Activated T-cell treated with anti-CD3 and anti-CD28 coated beads for 24 hours (primary cell): Measurements from ENCODE around the gene BRPF3.
"Not testable (repeated sequence)": the region's sequence is repeated elsewhere in the genome, so short reads cannot be mapped to it uniquely, and the experiment has no call there.

Experiments
- DNase-seq: peaks from one replicate; pipeline ENCODE4 v3.0.0-alpha.2; 2020; ENCODE audit warnings: low read depth

BRPF3 gene

GRCh38 chr6:36200998-36201596 lies 4.6 kb downstream of the BRPF3 start:
- DNase-seq = no peak

GRCh38 chr6:36201612-36202011 lies 5.1 kb downstream of the BRPF3 start:
- DNase-seq = no peak

- DNase-seq = no peak
Observed at GRCh38 chr6:36202101-36202500, 5.6 kb downstream of the BRPF3 start.

- DNase-seq = peak; percentile 27
Observed at GRCh38 chr6:36204068-36204753, 7.7 kb downstream of the BRPF3 start.

GRCh38 chr6:36207155-36207554 lies 10.6 kb downstream of the BRPF3 start:
- DNase-seq = no peak

- DNase-seq = no peak
Observed at GRCh38 chr6:36209606-36210005, 13.1 kb downstream of the BRPF3 start.

- DNase-seq = no peak
Observed at GRCh38 chr6:36210182-36210581, 13.6 kb downstream of the BRPF3 start.

GRCh38 chr6:36210886-36211595 lies 14.5 kb downstream of the BRPF3 start:
- DNase-seq = no peak

GRCh38 chr6:36216559-36216958 lies 20.0 kb downstream of the BRPF3 start:
- no peak for DNase-seq

GRCh38 chr6:36217188-36217587 lies 20.6 kb downstream of the BRPF3 start:
- DNase-seq = no peak

- no peak for DNase-seq
Observed at GRCh38 chr6:36217946-36218345, 21.4 kb downstream of the BRPF3 start.

- not testable (repeated sequence) for DNase-seq
Observed at GRCh38 chr6:36218516-36218915, 22.0 kb downstream of the BRPF3 start.

GRCh38 chr6:36219081-36219480 lies 22.5 kb downstream of the BRPF3 start:
- no peak for DNase-seq

- no peak for DNase-seq
Observed at GRCh38 chr6:36220226-36220625, 23.7 kb downstream of the BRPF3 start.

- no peak for DNase-seq
Observed at GRCh38 chr6:36221674-36222073, 25.1 kb downstream of the BRPF3 start.

- no peak for DNase-seq
Observed at GRCh38 chr6:36222924-36223323, 26.4 kb downstream of the BRPF3 start.

GRCh38 chr6:36223706-36224105 lies 27.2 kb downstream of the BRPF3 start:
- DNase-seq = no peak

GRCh38 chr6:36224918-36225461 lies 28.4 kb downstream of the BRPF3 start:
- DNase-seq = no peak

GRCh38 chr6:36226438-36227047 lies 30.0 kb downstream of the BRPF3 start:
- no peak for DNase-seq

- no peak for DNase-seq
Observed at GRCh38 chr6:36227379-36228228, 31.1 kb downstream of the BRPF3 start.

GRCh38 chr6:36229223-36229622 lies 32.7 kb downstream of the BRPF3 start:
- no peak for DNase-seq

GRCh38 chr6:36230371-36230770 lies 33.8 kb downstream of the BRPF3 start:
- DNase-seq = no peak
